Measurements from ENCODE around the gene ACADSB.
A peak's percentile ranks its signal among the peaks of the same experiment; 100 is the strongest.

ACADSB gene

DNA sequence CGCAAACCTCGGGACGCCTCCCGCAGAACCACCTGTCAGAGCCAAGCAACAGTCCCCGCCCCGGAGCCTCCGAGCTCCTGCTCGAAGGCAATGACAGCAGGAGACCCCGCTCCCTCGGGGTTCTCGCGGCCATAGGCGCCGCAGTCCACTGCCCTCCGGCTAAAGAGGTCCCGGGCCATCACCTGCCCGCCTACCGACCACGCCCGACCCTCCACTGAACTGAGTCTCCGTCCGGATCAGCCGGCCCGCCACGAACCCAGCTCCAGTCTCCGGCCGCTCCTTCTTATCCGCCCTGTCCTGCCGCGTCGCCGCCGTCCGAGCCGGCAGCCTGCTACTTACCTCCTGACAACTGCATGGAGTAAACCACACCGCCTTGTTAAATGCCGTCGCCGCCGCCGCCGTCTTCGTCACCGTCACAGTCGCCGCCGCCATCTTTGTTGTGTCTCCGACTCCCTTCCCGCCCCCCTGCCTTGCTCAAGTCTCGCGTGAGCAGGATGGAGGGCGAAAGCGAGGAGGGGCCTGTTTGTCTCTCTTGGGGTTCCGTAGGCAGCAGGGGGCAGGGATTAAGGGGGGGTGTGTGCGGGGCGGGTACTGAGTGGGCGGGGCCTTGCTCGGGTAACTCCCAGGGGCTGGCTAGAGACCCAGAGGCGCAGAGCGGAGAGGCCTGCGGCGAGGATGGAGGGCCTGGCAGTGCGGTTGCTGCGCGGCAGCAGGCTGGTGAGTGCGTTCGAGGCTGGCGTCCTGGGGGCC, at the start of gene ACADSB, which contains the start of gene IKZF5:
TSS of gene ACADSB (plus strand) at position 652 of the 750 bp plus-strand sequence. CDS start at position 676, 24 bp downstream.
TSS of gene IKZF5 (minus strand) at position 441 of the 750 bp plus-strand sequence. CDS start 10,170 bp downstream, outside the sequence.
- peak; percentile 95 to 97 for DNase-seq

GRCh38 chr10:122962405-122962804, 46.4 kb upstream of the ACADSB start:
- DNase-seq, result no peak

DNA sequence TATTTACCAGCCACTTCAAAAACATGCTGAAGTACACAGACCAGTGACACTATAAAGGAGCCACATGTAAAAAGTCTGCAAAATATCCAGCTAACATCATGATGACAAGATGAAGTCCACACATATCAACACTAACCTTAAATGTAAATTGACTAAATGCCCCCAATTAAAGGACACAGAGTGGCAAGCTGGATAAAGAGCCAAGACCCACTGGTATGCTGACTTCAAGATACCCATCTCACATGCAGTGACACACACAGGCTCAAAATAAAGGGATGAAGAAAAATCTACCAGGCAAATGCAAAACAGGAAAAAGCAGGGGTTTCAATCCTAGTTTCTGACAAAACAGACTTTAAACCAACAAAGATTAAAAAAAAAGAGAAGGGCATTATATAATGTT, 41.9 kb upstream of the ACADSB start:
- no peak for DNase-seq

GRCh38 chr10:122968698-122969097, 40.1 kb upstream of the ACADSB start:
- DNase-seq, result no peak

DNA sequence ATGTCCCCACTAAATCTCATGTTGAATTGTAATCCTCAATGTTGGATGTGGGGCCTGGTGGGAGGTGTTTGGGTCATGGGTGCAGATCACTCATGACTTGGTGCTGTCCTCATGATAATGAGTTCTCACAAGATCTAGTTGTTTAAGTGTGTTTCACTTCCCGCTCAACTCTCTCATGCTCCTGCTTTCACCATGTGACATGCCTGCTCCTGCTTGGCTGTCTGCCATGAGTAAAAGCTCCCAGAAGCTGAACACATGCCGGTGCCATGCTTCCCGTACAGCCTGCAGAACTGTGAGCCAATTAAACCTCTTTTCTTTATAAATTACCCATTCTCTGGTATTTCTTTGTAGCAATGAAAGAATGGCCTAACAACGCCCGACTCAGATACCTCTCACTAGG, 34.8 kb upstream of the ACADSB start:
- DNase-seq, result no peak

DNA sequence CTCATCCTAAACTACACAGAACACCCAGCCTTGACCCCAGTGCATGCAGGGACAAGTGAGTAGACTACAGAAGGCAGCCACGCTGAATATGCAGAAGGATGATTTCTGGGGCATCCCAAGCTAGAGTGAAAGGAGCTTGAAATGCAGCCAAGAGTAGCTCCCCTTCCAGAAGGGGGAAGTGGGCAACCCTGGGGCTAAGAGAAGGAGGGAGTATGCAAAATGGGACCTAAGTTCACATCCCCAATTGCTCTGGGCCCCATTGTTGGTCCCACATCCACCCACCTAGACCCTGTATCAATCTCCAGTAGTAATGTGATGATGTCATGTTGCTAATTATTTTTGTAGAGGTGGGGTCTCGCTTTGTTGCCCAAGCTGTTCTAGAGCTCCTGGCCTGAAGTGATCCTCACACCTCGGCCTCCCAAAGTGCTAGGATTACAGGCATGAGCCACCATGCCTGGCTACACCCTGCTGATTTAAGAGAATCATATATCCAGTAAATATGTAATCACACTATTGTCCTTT, 34.2 kb upstream of the ACADSB start:
- no peak for DNase-seq

DNA sequence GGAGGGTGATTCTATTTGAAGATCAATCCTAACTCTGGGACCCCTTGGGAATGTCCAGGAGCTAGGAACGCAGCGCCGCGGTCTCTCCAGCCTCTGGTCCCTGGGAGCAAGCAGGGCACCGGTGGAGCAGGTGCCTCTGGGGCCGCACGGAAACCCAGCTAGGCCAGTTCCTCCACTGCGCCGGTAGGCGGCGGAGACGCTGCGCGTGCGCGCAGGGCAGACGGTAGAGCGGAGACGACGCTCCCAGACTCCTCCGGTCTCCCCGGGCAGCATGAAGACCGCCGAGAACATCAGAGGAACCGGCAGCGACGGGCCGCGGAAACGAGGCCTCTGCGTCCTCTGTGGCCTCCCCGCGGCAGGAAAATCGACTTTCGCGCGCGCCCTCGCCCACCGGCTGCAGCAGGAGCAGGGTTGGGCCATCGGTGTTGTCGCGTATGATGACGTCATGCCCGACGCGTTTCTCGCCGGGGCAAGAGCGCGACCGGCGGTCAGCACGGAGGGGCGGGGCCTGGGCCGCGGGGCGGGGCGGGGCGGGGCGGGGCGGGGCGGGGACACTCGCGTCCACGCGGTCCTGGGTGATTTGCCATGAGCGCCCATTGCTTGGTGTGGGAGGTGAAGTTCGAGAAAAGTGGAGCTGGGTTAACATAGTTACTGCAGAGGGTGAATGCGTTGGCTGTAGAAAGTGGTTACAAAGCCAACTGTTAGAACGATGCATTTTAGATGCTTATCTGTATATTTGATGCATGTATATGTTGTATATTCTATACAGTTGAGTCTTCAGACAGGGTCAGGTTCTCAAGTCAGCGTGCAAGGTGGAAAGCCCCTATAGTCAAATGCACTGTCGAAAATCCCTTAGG, 28.4 kb upstream of the ACADSB start, which contains the start of gene PSTK:
TSS of gene PSTK (plus strand) at position 193 of the 857 bp plus-strand sequence. CDS start at position 272, 79 bp downstream.
- peak; percentile 91 to 95 for DNase-seq

GRCh38 chr10:122981066-122981464, 27.7 kb upstream of the ACADSB start:
- DNase-seq, result no peak

DNA sequence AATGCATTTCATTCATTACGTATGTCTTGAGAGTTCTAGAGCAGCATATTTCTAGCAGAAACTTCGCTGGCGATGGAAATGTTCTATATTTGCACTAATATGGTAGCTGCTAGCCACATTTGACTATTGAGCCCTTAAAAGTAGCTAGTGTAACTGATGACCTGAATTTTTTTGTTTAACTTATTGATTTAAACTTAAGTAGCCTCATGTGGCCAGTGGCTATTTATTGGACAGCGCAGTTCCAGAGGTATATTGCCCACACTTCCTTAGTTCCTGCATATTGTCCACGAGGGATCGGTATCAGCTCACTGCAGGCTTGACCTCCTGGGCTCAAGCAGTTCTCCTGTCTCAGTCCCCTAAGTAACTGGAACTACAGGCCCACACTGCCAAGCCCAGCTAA, 24.9 kb upstream of the ACADSB start:
- DNase-seq, result no peak

- no peak for DNase-seq
Observed at GRCh38 chr10:122984708-122985107, 24.1 kb upstream of the ACADSB start.

GRCh38 chr10:122986335-122986734, 22.5 kb upstream of the ACADSB start:
- DNase-seq, result no peak

- DNase-seq, result no peak
Observed at GRCh38 chr10:122988501-122988900, 20.3 kb upstream of the ACADSB start.

DNA sequence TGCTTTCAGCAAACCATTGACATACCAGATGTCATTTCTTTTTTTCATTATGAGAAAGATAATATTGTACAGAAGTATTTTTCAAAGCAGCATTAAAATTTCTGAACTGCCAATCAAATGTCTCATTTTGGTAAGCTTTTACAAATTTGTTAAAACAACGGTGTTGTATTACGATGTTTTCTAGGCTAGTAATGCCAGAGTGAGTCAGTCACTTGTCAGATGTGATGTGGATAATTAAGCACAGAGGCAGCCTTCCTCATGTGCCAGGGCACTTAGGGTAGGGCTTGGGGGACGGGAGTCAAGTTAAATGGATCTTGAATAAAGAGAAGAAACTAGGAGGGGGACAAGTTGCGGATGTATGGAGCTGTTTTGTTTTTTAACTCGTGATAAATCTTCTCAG, 18.5 kb upstream of the ACADSB start:
- no peak for DNase-seq

GRCh38 chr10:122992031-122992585, 16.7 kb upstream of the ACADSB start:
- DNase-seq, result peak in 1 of 2 donors; percentile 48

DNA sequence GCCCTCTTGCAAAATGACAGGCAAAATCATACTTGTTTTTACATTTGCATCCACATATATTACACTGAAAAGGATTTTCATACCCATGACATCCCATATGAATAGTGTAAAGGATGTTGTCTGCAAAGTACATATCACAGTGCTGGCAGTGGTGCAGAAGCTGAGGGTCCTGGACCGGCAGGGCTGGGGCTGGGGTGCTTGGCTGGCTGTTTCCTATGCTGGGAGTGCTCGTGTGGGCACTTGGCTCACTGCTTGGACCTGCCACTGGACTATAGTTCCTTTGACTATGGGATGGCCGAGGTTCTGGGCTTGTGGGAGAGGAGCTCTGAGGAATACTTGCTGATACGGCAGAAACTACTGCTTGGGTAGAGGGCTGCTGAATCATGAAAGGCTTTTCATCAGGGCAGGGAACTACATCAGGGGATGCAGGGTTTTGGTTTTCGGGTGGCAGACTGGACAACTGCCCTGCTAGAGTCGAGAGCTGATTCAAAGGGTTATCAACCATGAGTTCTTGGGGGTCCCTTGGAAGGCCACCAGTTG, 14.9 kb upstream of the ACADSB start:
- no peak for DNase-seq

- no peak for DNase-seq
Observed at GRCh38 chr10:122995936-122996335, 12.9 kb upstream of the ACADSB start.

GRCh38 chr10:122997864-122998263, 10.9 kb upstream of the ACADSB start:
- DNase-seq, result no peak

GRCh38 chr10:122998360-122998917, 10.4 kb upstream of the ACADSB start:
- no peak for DNase-seq

DNA sequence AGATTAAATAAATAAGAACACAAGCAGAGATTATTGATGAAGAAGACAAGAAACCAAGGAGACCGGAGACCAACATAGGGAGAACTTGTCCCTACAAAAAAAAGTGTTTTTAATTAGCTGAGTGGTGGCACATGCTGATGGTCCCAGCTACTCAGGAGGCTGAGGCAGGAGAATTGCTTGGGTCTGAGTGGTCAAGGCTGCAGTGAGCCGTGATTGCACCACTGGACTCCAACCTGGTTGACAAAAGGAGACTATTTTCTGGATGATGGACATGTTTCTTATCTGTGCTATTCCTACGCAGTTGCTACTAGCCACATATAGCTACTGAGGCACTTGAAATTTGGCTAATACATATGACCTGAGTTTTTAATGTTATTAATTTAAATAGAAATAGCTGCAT, 9.9 kb upstream of the ACADSB start:
- no peak for DNase-seq

DNA sequence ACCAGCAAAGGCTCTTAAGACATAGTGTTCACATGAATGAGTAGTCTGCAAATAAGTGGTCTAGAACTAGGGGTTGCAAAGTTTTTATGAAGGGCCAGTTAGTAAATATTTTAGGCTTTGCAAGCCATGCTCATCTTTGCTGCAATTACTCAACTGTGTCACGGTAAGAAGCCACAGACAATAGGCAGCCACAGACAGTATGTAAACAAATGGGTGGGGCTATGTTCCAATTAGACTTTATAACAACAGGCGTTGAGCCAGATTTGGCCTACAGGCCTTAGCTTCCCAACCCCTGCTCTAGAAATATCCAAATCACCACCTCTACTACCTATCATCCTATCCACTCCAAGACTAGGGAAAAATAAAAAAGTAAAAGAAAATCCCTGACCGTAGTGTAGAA, 9.5 kb upstream of the ACADSB start:
- DNase-seq, result no peak

- DNase-seq, result no peak
Observed at GRCh38 chr10:123000155-123000554, 8.7 kb upstream of the ACADSB start.

- no peak for DNase-seq
Observed at GRCh38 chr10:123001370-123001769, 7.4 kb upstream of the ACADSB start.

- no peak for DNase-seq
Observed at GRCh38 chr10:123004298-123004697, 4.5 kb upstream of the ACADSB start.
